ENCODE measurements around the gene TRIO.

TRIO gene

GRCh38 chr5:14121552-14121951, 21.6 kb upstream of the TRIO start:
- H3K9me3 ChIP-seq (ENCODE audit: control insufficient read depth, insufficient read depth, low read depth, low read length) = no peaks in the 10 kb centered on the region
- 0 out of 2 replicates have a peak, but pooled peaks cover 2% of the 10 kb centered on the region for H3K4me1 ChIP-seq (ENCODE audit: control insufficient read depth, insufficient read depth, low read length)
- ChIA-PET POLR2A (no interaction called here), CTCF (interaction anchor here (1.6 to 4.9 kb wide), 2 partner anchors 12 to 16 kb away, joined by 3 to 24 read pairs; no protein-coding TSS in a partner anchor)
- no peak for TF ChIP-seq SP7 (tag by site-specific recombination; IDR thresholded peaks at IDR 0.05)
- no peak for TF ChIP-seq ZBTB26 (tag by site-specific recombination; optimal IDR thresholded peaks at IDR 0.05)
- no peak for TF ChIP-seq ZNF394 (tag by site-specific recombination; IDR thresholded peaks at IDR 0.05; ENCODE audit: borderline replicate concordance)
- no peak for TF ChIP-seq ZNF518A (tag by site-specific recombination; conservative IDR thresholded peaks at IDR 0.05; ENCODE audit: low read depth)
- H3K27ac ChIP-seq (ENCODE audit: extremely low read depth, low read depth, low read length) = no peak overlapping the region
- H3K36me3 ChIP-seq (ENCODE audit: control insufficient read depth in 2 of 2, insufficient read depth in 1 of 2, low read length in 2 of 2) = no peaks in the 10 kb centered on the region
- H3K4me3 ChIP-seq (ENCODE audit: low read depth, low read length) = no peak overlapping the region

GRCh38 chr5:14122089-14122488, 21.1 kb upstream of the TRIO start:
- no peaks in the 10 kb centered on the region for H3K36me3 ChIP-seq (ENCODE audit: control insufficient read depth in 2 of 2, insufficient read depth in 1 of 2, low read length in 2 of 2)
- no peaks in the 10 kb centered on the region for H3K9me3 ChIP-seq (ENCODE audit: control insufficient read depth, insufficient read depth, low read depth, low read length)
- TF ChIP-seq SCRT1 (tag by site-specific recombination; IDR thresholded peaks at IDR 0.05; ENCODE audit: borderline replicate concordance) (no peak), ZNF843 (tag by site-specific recombination; IDR thresholded peaks at IDR 0.05) (no peak), ZNF184 (tag by site-specific recombination; IDR thresholded peaks at IDR 0.05) (no peak), ZNF449 (tag by site-specific recombination; IDR thresholded peaks at IDR 0.05) (no peak), ZFHX2 (tag by site-specific recombination; conservative IDR thresholded peaks at IDR 0.05) (no peak), GLIS1 (tag by site-specific recombination; IDR thresholded peaks at IDR 0.05) (no peak), ZNF514 (tag by site-specific recombination; IDR thresholded peaks at IDR 0.05) (no peak), ZFP69B (tag by site-specific recombination; IDR thresholded peaks at IDR 0.05) (no peak)
- ChIA-PET POLR2A (no interaction called here), CTCF (interaction anchor here (1.6 to 4.9 kb wide), 2 partner anchors 13 to 16 kb away, joined by 3 to 24 read pairs; no protein-coding TSS in a partner anchor)
- no peak overlapping the region for H3K27ac ChIP-seq (ENCODE audit: extremely low read depth, low read depth, low read length)
- H3K4me1 ChIP-seq (ENCODE audit: control insufficient read depth, insufficient read depth, low read length) = 0 out of 2 replicates have a peak, but pooled peaks cover 2% of the 10 kb centered on the region
- no peak overlapping the region for H3K4me3 ChIP-seq (ENCODE audit: low read depth, low read length)

- Histone ChIP-seq H3K4me1 (ENCODE audit: control insufficient read depth, insufficient read depth, low read length) (0 out of 2 replicates have a peak, but pooled peaks cover 2% of the 10 kb centered on the region), H3K27ac (ENCODE audit: extremely low read depth, low read depth, low read length) (no peak overlapping the region), H3K4me3 (ENCODE audit: low read depth, low read length) (no peak overlapping the region), H3K36me3 (ENCODE audit: control insufficient read depth in 2 of 2, insufficient read depth in 1 of 2, low read length in 2 of 2) (no peaks in the 10 kb centered on the region), H3K9me3 (ENCODE audit: control insufficient read depth, insufficient read depth, low read depth, low read length) (no peaks in the 10 kb centered on the region)
- ChIA-PET POLR2A (no interaction called here), CTCF (interaction anchor here (1.3 kb wide), 1 partner anchor 146 kb away, joined by 4 read pairs; no protein-coding TSS in a partner anchor)
- TF ChIP-seq INSM2 (tag by site-specific recombination; IDR thresholded peaks at IDR 0.05) (no peak), ZNF202 (tag by site-specific recombination; IDR thresholded peaks at IDR 0.05; ENCODE audit: borderline replicate concordance) (no peak), KLF10 (tag by site-specific recombination; IDR thresholded peaks at IDR 0.05) (no peak), GLI4 (tag by site-specific recombination; IDR thresholded peaks at IDR 0.05) (no peak), ZBTB44 (tag by site-specific recombination; IDR thresholded peaks at IDR 0.05) (no peak), GLIS2 (tag by site-specific recombination; IDR thresholded peaks at IDR 0.05) (no peak), ZNF707 (tag by site-specific recombination; IDR thresholded peaks at IDR 0.05) (no peak), ZNF677 (tag by site-specific recombination; IDR thresholded peaks at IDR 0.05) (no peak), YY2 (tag by site-specific recombination; IDR thresholded peaks at IDR 0.05) (no peak)
These were observed 19.6 kb upstream of the TRIO start for GRCh38 chr5:14123551-14123950.
